Subcutaneous adipose tissue (tissue), 4 donors: ENCODE measurements around the gene FLNB. TPM values are rescaled to one million over a fixed set of nuclear protein-coding genes. Genes with fewer than 3 reads are reported as not detected.

Experiments used
- total RNA-seq, 4 donors: library from RNA; depleted of rRNA; stranded (reverse); fragments of >200 nt; gene quantifications; one replicate each; pipeline ENCODE4 v1.1.0, GENCODE V29; 2016
- TF ChIP-seq, protein P1 (sequence below): fragments of 450-650 bp; IDR thresholded peaks from one replicate; pipeline ENCODE4 v1.5.1; 2016; ENCODE audit warnings: low read depth, mild to moderate bottlenecking, control low read depth, antibody characterized with exemption, moderate library complexity

FLNB gene
- total RNA-seq, 4 donors from 2014 or later: 62.2 to 158 (median 75.8) TPM

DNA sequence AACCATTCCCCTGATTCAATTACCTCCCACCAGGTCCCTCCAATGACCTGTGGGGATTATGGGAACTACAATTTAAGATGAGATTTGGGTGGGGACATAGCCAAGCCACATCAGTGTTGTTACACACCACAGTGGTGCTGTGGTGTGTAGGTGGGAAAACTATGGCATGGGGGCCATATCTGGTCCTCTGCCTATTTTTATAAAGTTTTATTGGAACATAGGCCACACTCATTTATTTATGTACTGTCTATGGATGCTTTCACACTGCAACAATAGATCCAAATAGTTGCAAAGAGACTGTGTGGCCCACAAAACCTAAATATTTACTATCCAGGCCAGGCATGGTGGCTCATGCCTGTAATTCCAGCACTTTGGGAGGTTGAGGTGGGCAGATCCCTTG lies 46.4 kb downstream of the FLNB start:
- TF ChIP-seq, protein P1, sequence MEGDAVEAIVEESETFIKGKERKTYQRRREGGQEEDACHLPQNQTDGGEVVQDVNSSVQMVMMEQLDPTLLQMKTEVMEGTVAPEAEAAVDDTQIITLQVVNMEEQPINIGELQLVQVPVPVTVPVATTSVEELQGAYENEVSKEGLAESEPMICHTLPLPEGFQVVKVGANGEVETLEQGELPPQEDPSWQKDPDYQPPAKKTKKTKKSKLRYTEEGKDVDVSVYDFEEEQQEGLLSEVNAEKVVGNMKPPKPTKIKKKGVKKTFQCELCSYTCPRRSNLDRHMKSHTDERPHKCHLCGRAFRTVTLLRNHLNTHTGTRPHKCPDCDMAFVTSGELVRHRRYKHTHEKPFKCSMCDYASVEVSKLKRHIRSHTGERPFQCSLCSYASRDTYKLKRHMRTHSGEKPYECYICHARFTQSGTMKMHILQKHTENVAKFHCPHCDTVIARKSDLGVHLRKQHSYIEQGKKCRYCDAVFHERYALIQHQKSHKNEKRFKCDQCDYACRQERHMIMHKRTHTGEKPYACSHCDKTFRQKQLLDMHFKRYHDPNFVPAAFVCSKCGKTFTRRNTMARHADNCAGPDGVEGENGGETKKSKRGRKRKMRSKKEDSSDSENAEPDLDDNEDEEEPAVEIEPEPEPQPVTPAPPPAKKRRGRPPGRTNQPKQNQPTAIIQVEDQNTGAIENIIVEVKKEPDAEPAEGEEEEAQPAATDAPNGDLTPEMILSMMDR: no peak

DNA sequence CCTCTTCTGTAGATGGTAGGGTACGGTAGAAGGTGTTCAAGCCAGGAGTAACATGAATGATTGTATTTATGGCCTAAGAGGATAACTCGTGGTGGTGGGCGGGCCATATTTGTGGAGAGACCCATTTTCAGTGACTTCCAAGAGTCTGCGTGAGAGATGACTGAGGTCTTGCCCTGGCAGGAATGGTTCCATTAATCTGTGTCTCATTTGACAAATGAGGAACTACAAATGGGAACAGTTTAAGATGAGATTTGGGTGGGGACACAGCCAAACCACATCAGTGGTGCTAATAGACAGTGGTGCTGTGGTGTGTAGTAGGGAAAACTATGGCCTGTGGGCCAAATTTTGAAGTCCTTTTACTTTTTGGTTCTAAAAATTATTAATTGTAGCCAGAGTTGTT lies 47.1 kb downstream of the FLNB start:
- TF ChIP-seq, protein P1: no peak

DNA sequence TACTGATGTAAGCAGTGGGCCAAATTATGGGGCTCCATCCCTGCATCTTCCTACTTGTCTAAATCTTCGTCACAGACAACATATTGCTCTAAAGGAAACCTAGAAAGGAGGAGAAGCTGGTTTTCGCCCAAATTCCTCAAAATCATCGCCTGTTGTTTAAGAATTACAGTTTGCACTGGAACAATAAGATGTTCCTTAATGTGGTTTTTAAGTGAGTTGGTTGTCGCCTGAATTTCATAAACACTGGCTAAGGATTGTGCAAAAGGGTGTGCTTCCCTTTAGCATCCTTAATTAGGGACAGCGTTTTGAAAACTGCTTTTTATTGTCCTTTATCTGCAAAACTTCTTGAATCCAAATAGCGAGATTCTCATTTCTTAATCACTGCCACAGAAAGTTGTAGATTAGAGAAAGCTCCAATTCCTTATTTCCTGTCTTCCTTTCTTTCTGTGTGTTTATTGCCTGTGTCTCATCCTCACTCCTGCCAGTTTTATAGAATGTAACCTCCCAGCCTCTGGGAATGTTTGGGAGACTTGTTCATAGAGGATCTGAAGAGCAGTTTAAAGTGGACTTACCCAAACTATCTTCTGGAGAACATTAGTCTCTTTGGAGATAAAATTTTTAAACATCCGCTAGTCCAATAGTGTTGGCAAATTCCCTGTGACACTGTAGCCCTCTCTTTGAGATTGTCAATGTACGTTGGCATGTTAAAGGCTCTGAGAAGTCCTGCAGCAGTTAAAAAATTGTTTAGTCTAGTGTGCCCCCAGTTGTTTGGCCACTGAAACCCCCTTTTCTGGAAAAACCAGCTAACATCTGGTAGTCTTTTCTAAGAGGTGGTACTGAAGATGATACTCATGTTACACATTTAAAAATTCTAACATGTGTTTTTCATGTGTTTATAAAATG lies 50.4 kb downstream of the FLNB start:
- TF ChIP-seq, protein P1: no peak

DNA sequence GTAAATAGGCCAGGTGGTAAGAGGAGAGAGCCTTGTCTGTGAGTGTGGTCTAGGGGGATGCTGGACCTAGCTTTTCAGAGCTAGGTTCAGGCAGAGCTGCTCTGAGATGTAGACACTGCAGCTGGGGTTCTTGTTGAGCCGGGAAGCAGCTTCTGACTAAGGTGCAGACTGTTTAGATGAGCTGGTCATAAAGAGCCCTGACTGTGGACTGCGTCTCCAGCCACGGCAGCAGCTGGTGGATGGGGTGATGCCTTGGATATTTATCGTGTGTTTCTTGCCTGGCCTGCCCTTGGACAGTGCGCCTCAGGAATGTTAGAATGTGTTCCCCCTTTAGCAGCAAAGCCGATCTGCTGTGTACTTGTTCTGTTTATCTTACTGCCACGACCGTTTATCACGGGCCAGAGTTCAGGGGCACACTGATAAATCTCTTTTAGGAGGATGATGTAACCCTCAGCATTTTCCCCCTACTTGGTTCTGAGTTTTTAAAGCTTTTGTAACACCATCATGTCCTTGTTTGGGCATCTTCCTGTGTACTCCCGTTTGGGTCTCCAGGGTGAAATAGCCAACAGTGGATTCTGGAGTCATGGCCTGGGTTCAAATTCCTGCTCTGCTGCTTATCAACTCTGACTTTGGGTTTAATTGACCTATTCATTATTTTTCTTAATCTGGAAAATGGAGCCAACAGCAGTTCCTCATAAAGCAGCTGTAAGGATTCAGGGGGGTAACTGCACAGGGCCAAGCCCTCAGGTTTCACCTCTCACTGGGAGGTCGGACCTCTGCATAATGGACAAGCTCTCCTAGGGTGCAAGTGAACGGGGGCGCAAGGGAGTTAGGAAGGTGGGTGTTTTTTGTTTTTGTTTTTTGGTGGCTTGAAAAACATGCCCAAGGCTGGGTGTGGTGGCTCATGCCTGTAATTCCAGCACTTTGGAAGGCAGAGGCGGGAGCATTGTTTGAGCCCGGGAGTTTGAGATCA lies 51.4 kb downstream of the FLNB start:
- TF ChIP-seq, protein P1: no peak

DNA sequence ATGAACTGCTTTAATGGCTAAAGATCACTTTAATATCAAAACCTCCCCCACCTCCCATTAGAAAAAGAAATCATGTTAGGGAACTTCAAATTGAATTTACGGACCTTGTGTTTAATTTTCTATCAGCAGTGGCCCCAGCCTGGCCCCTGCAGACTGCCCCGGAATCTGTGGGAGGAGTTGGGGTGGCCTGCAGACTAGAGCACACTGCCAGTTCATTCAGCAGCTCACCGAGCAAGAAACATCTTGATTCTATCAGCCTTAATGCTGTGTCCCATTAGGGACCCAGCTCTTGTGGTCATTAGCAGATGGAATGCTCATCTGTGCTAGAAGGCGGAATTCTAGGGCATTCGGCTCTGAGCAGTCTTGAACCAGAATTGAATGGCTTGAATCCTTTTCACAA lies 54.2 kb downstream of the FLNB start:
- TF ChIP-seq, protein P1: no peak

DNA sequence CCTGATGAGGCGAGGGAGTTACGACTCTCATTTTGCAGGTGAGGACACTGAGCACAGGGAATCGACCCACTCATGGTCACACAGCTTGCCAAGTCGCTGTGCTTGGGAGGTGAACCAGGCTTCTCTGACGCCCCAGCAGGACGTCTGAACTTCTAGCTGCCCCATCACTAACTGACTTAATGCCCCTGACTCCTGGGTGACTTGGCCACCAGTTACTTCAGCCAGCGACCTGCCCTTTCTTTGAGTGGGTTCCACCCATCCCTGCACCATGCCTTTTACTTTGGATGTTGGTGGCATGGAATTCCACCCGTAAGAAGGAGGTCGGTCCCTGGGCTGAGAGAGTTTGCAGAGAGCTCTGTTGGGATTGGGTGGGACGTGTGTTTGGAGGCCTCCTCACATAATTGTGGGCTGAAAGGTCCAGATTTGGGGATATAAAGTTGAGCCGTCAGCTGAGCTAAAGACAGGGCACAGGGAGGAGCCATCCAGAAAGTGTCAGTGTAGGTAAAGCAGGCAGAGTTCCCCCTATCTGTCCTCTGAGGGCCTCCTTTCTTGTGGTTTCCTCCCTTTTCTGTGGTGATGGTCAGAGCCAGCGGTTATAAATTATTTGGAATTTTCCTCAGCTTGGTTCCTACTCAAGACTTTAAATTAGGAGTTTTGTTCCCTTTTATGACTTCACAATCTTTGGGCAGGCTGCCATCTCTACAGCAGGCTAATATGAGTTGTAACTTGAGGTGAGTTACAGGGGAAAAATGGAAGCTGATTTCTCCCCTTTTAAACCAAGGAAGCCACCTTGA lies 55.0 kb downstream of the FLNB start:
- TF ChIP-seq, protein P1: no peak
